ENCODE data around the gene MIOS.

Gene MIOS

DNA sequence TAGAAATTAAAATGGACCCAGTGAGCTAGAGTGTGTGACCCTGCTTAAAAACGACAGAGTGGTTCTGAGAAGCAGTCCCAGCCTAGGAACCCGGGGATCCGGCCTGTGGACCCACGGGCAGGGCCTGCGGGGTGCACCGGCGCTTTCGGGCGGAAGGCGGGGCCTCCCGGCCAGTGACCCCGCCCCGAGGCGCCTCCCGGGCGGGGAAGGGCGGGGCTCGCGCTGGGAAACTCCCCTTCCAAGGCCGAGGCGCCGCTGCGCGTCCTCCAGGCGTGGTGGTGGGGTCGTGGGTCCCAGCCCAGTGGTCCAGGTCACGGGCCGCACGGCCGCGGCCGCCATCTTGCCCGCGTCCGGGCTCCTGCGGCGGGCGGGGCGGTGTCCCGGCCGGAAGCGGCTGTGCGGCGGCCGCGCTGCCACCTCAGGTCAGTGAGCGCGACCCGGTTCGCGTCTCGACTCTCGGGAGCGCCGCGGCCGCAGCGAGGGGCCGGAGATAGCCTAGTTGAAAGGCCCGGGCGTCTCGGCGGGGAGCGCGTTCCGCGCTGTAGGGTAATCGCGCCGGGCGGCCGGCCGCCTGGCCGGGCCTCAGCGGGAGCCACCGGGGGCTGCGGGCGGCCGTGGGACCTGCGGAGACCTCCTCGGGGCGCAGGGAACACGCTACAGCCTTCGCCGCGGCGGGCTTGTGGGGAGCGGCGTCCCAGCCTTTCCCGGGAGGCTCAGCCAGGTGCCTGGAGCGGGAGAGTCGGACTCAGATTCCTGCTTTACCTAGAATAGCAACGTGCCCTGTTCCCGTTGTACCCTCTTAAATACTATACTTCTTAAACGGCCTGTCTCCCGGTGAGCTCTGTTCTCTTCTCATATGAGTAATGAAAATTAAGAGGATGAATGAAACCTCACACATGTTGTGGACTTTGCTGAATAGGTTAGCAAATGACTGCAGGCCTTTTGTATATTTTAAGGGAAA, at the start of gene MIOS:
Gene MIOS, plus strand, starts transcription at position 234 of the 961 bp plus-strand sequence. CDS start 5,592 bp downstream, outside the sequence.
- peak; percentile 85 for DNase-seq

GRCh38 chr7:7517754-7518153, 48.9 kb upstream of the MIOS start:
- DNase-seq, result no peak

- DNase-seq, result no peak
Measured at GRCh38 chr7:7519056-7519455, 47.6 kb upstream of the MIOS start.

- no peak for DNase-seq
Measured at GRCh38 chr7:7519528-7519927, 47.2 kb upstream of the MIOS start.

GRCh38 chr7:7521259-7521658, 45.4 kb upstream of the MIOS start:
- DNase-seq, result no peak

GRCh38 chr7:7522421-7522820, 44.3 kb upstream of the MIOS start:
- no peak for DNase-seq

DNA sequence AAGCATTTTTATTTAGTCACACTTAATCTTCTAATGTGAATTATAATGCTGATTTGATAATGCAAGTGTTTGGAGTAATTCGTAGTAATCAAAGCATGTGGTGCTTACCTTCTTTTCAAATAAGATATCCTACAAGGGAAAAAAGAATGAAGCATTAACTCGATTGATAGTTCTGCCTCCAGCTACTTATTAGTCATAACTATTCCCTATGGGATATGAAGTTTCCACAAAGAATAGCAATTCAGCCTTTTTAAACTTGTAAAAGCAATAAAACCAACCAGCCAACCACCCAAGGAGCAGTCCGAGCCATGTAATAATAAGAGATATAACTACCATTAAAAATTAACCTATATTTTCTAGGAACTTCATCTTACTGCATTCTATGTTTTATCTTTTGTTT, 42.6 kb upstream of the MIOS start:
- no peak for DNase-seq

GRCh38 chr7:7526006-7526405, 40.7 kb upstream of the MIOS start:
- DNase-seq, result no peak

GRCh38 chr7:7527047-7527446, 39.6 kb upstream of the MIOS start:
- DNase-seq, result no peak

GRCh38 chr7:7529328-7529727, 37.4 kb upstream of the MIOS start:
- DNase-seq, result no peak

- no peak for DNase-seq
Measured at GRCh38 chr7:7533831-7534430, 32.8 kb upstream of the MIOS start.

GRCh38 chr7:7535691-7536090, 31.0 kb upstream of the MIOS start, which contains the start of gene COL28A1:
Gene COL28A1 (minus strand): TSS chr7:7535873. CDS start chr7:7532875, 2,998 bp downstream.
- DNase-seq, result no peak

DNA sequence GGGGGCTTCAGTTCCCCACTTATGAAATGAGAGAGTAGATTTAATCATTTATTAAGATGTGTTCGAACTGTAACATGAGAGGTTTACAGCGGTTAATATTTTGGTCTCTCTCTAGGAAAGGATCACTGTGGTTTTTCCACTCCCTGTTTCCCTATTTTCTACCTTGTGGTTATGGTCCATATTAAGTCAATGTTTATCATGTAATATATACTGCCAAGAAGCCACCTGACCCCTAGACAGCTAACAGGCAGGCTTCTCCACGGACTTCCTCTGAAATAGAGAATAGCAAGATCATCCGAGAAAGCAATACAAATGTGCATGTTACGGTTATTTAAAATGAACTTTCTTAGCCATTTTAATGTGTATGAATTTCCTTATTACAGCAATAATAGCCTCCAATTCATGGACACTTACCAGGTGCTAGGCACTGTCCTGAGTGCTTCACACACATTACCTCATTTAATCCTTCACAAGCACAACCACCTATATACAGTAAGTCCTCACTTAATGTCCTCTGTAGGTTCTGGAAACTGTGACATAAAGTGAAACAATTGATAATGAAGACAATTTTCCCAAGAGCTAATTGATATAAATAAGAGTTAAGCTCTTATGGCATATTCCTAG, 30.2 kb upstream of the MIOS start:
- DNase-seq, result no peak

DNA sequence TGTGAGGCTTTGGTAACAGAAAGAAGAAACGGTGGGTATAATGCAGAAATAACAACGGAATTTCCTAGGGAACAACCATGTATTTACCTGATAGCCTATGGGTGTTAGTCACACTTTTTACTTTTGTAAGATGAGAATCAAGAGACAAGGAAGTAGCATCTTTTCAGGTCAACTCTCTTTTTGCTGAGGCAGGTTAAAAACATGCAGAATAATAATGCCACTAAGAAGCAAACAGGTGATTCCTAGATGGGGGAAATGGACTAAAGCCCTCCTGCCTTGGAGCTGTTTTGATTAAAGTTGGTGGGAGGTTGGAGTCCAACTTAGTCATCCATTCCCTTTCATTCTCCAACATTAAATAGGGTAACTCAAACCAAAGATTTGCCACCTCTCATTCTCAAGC, 29.0 kb upstream of the MIOS start:
- no peak for DNase-seq

- DNase-seq, result no peak
Measured at GRCh38 chr7:7539152-7539551, 27.5 kb upstream of the MIOS start.

GRCh38 chr7:7539711-7540110, 27.0 kb upstream of the MIOS start:
- no peak for DNase-seq

DNA sequence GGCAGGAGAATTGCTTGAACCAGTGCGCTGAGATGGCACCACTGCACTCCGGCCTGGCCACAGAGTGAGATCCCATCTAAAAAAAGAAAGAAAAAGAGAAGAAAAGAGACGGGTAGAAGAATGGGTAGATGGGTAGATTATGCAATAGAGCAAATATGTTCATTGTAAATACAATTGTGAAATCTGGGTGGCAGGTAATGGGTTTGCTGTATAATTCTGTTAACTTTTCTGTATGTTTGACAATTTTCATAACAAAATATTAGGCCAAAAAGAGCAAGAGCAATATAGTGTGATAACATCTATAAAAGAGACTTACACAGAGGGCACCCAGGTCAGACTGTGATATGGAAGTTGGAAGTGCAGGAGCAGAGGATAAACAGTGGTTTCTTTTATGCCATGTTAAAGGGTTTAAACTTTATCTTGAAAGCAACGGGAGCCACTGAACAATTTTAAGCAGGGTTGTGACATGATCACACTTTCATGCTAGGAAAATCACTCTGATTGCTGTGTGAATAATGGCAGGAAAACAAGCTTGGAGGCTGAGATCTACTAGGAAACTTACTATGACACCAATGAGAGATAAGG, 24.3 kb upstream of the MIOS start:
- DNase-seq, result no peak

GRCh38 chr7:7548407-7548806, 18.3 kb upstream of the MIOS start:
- DNase-seq, result no peak

GRCh38 chr7:7550663-7551062, 16.0 kb upstream of the MIOS start:
- no peak for DNase-seq

DNA sequence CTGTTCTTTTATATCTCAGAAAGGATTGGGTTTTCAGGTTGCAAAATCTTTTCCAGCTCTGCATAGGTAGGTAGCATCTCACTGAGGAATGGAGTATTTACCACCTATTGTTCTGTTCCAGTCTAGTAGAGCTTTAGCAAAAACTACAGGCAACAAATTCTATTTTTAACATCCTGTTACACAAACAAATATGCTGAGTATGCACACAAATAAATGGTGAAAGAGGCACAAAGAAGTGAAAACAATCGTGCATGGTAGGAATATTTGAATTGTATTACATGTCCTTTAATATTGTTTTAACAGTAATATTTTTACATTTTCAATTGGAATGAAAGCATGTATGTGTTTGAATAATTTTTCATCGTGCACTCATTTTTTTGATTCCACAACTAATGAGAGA, 14.5 kb upstream of the MIOS start:
- DNase-seq, result no peak

GRCh38 chr7:7553386-7553785, 13.3 kb upstream of the MIOS start:
- no peak for DNase-seq

DNA sequence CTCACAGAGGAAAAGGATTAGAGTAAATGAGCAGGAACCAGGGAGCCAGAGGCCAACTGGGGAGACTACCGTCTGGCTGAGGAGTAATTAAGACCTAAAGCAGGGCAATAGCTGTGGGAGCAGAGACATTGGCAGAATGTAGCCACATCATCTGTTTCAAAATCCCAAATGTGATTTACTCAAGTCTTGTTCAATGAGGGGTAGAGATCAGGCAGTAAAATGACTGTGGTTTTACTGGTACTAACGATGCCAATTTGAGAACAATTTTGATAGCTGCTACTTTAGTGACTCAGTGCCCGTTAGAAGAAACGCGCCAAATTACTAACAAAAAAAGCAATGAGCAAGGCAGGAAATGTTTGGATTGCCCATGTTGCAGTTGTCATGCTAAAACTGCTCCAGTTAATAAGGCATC, 12.7 kb upstream of the MIOS start:
- DNase-seq, result no peak
